Measurements from ENCODE around the gene TPP2. TPM values are rescaled to one million over a fixed set of nuclear protein-coding genes. Genes with fewer than 3 reads are reported as not detected.
A peak's percentile ranks its signal among the peaks of the same experiment; 100 is the strongest.

TPP2 gene
- total RNA-seq, 6 experiments from 2014 or later, result 18.4 to 35.3 (median 28.4) TPM

- Histone ChIP-seq H3K9me3 (no peaks in the 10 kb centered on the region), H3K27me3 (no peaks in the 10 kb centered on the region), H3K4me3 (no peak overlapping the region), H3K36me3 (no peaks in the 10 kb centered on the region), H3K27ac (no peak overlapping the region), H3K4me1 (peaks cover 0 to 17% (median 3%) of the 10 kb centered on the region in 4 donors)
- no peak for ATAC-seq
- TF ChIP-seq CTCF (IDR thresholded peaks at IDR 0.05), result no peak
- TF ChIP-seq POLR2A (IDR thresholded peaks at IDR 0.05), result no peak
- WGBS (ENCODE audit: insufficient coverage, low coverage, low lambda C conversion rate, missing lambda C conversion rate), result 41% methylated on average over 3 of the region's 3 CpGs
- no peak for DNase-seq
- intact Hi-C loops (cut with DNase I), result no loop called here
These were observed 3.3 kb upstream of the TPP2 start for GRCh38 chr13:102593466-102593865.

DNA sequence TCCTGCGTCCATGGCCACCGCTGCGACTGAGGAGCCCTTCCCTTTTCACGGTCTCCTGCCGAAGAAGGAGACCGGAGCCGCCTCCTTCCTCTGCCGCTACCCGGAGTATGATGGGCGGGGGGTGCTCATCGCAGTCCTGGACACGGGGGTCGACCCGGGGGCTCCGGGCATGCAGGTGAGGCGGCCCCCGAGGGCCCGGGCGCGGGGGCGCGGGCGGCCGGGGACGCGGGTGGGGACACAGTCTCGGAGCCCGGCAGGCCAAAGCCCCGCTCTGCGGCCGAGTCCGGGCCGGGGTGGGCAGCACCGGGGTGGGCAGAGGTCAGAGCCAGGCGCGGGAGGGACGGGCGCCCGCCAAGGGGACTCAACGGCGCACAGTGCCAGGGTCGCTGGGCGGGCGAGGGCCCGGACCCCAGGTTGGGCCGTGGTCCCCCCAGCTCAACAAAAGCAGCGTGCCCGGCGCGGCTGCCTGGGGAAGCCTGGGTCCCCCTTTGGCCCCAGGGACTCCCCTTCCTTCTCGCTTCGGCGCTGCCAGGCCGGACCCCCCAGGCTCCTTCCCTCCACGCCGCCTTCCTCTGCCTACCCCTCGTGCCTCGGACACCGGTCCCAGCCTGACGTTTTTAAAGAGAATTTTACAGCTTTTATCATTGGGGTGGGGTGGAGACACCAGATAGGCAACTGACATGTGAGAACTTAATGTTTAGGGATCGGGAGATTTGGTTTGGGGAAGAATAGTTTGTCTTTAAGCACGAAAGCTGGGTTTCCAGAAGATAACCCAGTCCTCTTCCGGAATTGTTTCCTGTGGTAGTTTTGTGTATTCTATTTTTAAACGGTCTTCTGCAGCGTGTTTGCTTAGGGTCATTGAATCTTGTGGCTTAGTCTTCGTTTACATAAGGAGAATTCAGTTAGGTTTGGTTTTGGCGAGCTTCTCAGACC is 509 bp downstream of the TPP2 start:
- peak; percentile 19 to 32 (median 23) for ATAC-seq
- DNase-seq, result peak; percentile 48 to 62 (median 54)
- intact Hi-C loops (cut with DNase I), result no loop called here

GRCh38 chr13:102598061-102598460 is 1.3 kb downstream of the TPP2 start:
- Histone ChIP-seq H3K36me3 (no peaks in the 10 kb centered on the region), H3K4me3 (peak overlapping the region; percentile 87 to 95 (median 89)), H3K27ac (peak overlapping the region; percentile 96 to 99 (median 98)), H3K27me3 (no peaks in the 10 kb centered on the region), H3K9me3 (no peaks in the 10 kb centered on the region), H3K4me1 (peaks cover 0 to 41% (median 10%) of the 10 kb centered on the region in 4 donors)
- no peak for TF ChIP-seq POLR2A (IDR thresholded peaks at IDR 0.05)
- intact Hi-C loops (cut with DNase I), result no loop called here
- WGBS (ENCODE audit: insufficient coverage, low coverage, low lambda C conversion rate, missing lambda C conversion rate), result under 1% methylated on average over 6 of the region's 6 CpGs
- ATAC-seq (no peak), DNase-seq (no peak)

More for the DNA sequence above, 509 bp downstream of the TPP2 start:
- Histone ChIP-seq H3K27ac (peak overlapping the region; percentile 96 to 99 (median 98)), H3K4me1 (peaks cover 0 to 46% (median 10%) of the 10 kb centered on the region in 4 donors), H3K9me3 (no peaks in the 10 kb centered on the region), H3K4me3 (peak overlapping the region; percentile 87 to 95 (median 89)), H3K36me3 (no peaks in the 10 kb centered on the region), H3K27me3 (no peaks in the 10 kb centered on the region)
- TF ChIP-seq POLR2A (IDR thresholded peaks at IDR 0.05) (no peak), CTCF (IDR thresholded peaks at IDR 0.05) (no peak)
- WGBS (ENCODE audit: insufficient coverage, low coverage, low lambda C conversion rate, missing lambda C conversion rate), result 0% methylated on average over 8 of the region's 67 CpGs

DNA sequence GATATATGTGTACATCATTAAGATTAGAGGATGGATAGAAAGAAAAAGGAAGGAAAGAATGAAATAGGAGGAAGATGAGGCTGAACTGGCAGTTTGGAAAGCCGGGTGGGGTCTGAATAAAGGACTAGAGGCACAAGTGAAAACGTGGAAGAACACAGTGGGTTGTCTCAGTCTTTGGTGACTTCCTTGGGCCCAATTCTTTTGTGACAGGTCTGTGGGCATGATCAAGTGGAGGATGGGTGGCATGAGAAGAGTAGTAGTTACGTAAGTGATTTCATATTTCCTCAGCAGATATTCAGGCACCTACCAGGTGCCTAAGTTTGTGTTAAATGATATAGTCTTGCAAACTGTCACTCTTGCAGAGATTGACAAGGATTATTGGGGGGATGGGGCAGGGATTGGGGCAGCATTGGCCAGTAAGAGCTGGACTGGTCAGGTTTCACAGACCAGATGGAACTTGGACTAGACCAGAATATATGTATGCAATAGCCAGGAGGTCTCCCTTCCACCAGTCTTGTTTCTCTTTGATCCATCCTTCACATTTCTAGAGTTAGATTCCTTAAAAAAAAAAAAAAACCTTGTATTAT is 2.7 kb downstream of the TPP2 start:
- intact Hi-C loops (cut with DNase I), result no loop called here
- Histone ChIP-seq H3K4me3 (no peak overlapping the region), H3K4me1 (peaks cover 0 to 41% (median 10%) of the 10 kb centered on the region in 4 donors), H3K9me3 (no peaks in the 10 kb centered on the region), H3K27me3 (no peaks in the 10 kb centered on the region), H3K36me3 (peaks cover 0 to 2% (median 0%) of the 10 kb centered on the region in 4 donors), H3K27ac (no peak overlapping the region)
- TF ChIP-seq CTCF (IDR thresholded peaks at IDR 0.05) (no peak), POLR2A (IDR thresholded peaks at IDR 0.05) (no peak)
- ATAC-seq, result no peak
- WGBS (ENCODE audit: insufficient coverage, low coverage, low lambda C conversion rate, missing lambda C conversion rate), result 61% methylated on average over 3 of the region's 3 CpGs
- DNase-seq, result no peak

All from right lobe of liver (tissue), 6 donors.